HG02571 (cell line): ENCODE data around the gene SLC22A15.
"Not testable (repeated sequence)": the region's sequence is repeated elsewhere in the genome, so short reads cannot be mapped to it uniquely, and the experiment has no call there.

Source experiments
- ATAC-seq: cut with Tn5 transposase; IDR thresholded peaks from one replicate; pipeline ENCODE4 v1.9.1; 2021; ENCODE audit warnings: mild to moderate bottlenecking, moderate library complexity; ENCODE audit not compliant: unreplicated experiment

The SLC22A15 gene

GRCh38 chr1:116031302-116031835 is 55.1 kb downstream of the SLC22A15 start:
- no peak for ATAC-seq

- no peak for ATAC-seq
Measured at GRCh38 chr1:116033322-116033721, 57.0 kb downstream of the SLC22A15 start.

- no peak for ATAC-seq
Measured at GRCh38 chr1:116036255-116036654, 59.9 kb downstream of the SLC22A15 start.

- ATAC-seq: no peak
Measured at GRCh38 chr1:116038679-116039078, 62.4 kb downstream of the SLC22A15 start.

- ATAC-seq: no peak
Measured at GRCh38 chr1:116044071-116044470, 67.8 kb downstream of the SLC22A15 start.

GRCh38 chr1:116046933-116047332 is 70.6 kb downstream of the SLC22A15 start:
- ATAC-seq: not testable (repeated sequence)

GRCh38 chr1:116051896-116052295 is 75.6 kb downstream of the SLC22A15 start:
- not testable (repeated sequence) for ATAC-seq

- ATAC-seq: no peak
Measured at GRCh38 chr1:116062201-116062600, 85.9 kb downstream of the SLC22A15 start.

- ATAC-seq: no peak
Measured at GRCh38 chr1:116064616-116065015, 88.3 kb downstream of the SLC22A15 start.

GRCh38 chr1:116066868-116067565 is 90.7 kb downstream of the SLC22A15 start:
- no peak for ATAC-seq

GRCh38 chr1:116067566-116067890 is 91.2 kb downstream of the SLC22A15 start:
- no peak for ATAC-seq

- no peak for ATAC-seq
Measured at GRCh38 chr1:116075575-116075974, 99.3 kb downstream of the SLC22A15 start.

GRCh38 chr1:116075990-116076389 is 99.7 kb downstream of the SLC22A15 start:
- no peak for ATAC-seq

- ATAC-seq: no peak
Measured at GRCh38 chr1:116076831-116077230, 100.5 kb downstream of the SLC22A15 start.

GRCh38 chr1:116078699-116079223 is 102.4 kb downstream of the SLC22A15 start:
- no peak for ATAC-seq

- ATAC-seq: no peak
Measured at GRCh38 chr1:116087628-116088027, 111.3 kb downstream of the SLC22A15 start.

- no peak for ATAC-seq
Measured at GRCh38 chr1:116089870-116090269, 113.6 kb downstream of the SLC22A15 start.

GRCh38 chr1:116091083-116091482 is 114.8 kb downstream of the SLC22A15 start:
- ATAC-seq: no peak

- ATAC-seq: no peak
Measured at GRCh38 chr1:116092752-116093489, 116.6 kb downstream of the SLC22A15 start.

- ATAC-seq: no peak
Measured at GRCh38 chr1:116095027-116095426, 118.7 kb downstream of the SLC22A15 start.

- no peak for ATAC-seq
Measured at GRCh38 chr1:116096013-116096618, 119.8 kb downstream of the SLC22A15 start.

- ATAC-seq: no peak
Measured at GRCh38 chr1:116097626-116098025, 121.3 kb downstream of the SLC22A15 start.
